GM21390 (cell line): ENCODE results near the gene PDXP.
"Not testable (repeated sequence)": the region's sequence is repeated elsewhere in the genome, so short reads cannot be mapped to it uniquely, and the experiment has no call there.

Experiments used
- ATAC-seq: cut with Tn5 transposase; IDR thresholded peaks from one replicate; pipeline ENCODE4 v1.9.1; 2021; ENCODE audit not compliant: unreplicated experiment

PDXP gene

GRCh38 chr22:37696260-37696656 lies 37.7 kb downstream of the PDXP start:
- not testable (repeated sequence) for ATAC-seq

DNA sequence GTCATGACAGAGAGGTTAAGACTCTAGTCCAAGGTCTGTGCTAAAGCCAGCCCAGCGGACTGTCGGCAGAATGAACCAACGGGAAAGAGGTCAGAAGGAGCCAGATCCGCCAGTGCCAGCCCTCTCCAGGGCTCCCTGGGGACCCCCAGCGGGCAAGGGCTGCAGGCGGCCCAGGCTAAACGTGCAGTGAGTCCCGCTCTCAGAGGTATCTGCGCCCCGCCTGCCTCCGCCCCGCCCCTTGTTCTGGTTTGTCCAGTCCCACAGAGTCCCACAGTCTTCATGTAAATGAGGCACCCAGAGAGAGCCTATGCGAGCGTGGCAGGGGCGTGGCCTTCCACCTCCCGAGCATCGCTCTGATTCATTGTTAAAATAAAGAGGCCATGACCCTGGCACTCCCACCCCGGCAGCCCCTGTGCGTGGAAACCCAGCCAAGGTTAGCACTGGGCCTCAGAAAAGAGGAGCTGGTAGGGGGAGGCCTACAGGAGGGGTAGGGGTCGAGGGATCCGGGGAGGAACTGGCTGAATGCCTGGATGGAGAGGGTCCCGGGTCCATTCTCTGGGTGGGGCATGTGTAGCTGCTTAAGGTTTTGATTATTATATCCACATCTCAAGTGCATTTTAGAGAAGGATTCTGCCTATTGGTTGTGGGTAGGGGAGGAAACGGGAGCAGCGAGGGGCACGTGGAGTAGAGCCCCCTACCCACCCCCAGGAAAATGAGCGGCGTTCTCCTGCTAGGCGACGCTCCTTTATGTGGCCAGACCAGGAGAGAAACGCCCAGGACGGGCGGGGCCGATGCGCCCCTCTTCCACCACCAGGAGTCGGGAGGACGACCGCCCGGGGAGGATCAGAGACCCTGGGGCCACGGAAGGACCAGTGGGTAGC lies 38.4 kb downstream of the PDXP start, which contains the start of gene TRIOBP:
TSS of gene TRIOBP (plus strand) at position 392 of the 881 bp plus-strand sequence. CDS start 4,318 bp downstream, outside the sequence.
- peak; percentile 70 for ATAC-seq

GRCh38 chr22:37697538-37697835 lies 39.0 kb downstream of the PDXP start:
- no peak for ATAC-seq

- ATAC-seq: no peak
Measured at GRCh38 chr22:37701141-37701786, 42.7 kb downstream of the PDXP start.

- ATAC-seq: no peak
Measured at GRCh38 chr22:37703906-37704305, 45.4 kb downstream of the PDXP start.

GRCh38 chr22:37704645-37705044 lies 46.1 kb downstream of the PDXP start:
- ATAC-seq: no peak

DNA sequence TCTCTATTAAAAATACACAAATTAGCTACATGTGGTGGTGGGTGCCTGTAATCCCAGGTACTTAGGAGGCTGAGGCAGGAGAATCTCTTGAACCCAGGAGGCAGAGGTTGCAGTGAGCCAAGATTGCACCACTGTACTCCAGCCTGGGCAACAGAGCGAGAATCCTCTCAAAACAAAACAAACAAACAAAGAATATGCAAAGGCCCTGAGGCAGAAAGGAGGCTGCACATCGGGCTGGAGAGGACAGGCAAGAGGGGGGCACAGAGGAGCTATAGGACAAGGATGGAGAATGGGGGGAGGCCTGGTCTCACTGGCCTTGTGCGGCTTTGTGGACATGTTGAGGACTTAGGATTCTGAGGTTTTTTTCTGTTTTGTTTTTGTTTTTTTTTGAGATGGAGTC lies 46.7 kb downstream of the PDXP start:
- ATAC-seq: no peak

DNA sequence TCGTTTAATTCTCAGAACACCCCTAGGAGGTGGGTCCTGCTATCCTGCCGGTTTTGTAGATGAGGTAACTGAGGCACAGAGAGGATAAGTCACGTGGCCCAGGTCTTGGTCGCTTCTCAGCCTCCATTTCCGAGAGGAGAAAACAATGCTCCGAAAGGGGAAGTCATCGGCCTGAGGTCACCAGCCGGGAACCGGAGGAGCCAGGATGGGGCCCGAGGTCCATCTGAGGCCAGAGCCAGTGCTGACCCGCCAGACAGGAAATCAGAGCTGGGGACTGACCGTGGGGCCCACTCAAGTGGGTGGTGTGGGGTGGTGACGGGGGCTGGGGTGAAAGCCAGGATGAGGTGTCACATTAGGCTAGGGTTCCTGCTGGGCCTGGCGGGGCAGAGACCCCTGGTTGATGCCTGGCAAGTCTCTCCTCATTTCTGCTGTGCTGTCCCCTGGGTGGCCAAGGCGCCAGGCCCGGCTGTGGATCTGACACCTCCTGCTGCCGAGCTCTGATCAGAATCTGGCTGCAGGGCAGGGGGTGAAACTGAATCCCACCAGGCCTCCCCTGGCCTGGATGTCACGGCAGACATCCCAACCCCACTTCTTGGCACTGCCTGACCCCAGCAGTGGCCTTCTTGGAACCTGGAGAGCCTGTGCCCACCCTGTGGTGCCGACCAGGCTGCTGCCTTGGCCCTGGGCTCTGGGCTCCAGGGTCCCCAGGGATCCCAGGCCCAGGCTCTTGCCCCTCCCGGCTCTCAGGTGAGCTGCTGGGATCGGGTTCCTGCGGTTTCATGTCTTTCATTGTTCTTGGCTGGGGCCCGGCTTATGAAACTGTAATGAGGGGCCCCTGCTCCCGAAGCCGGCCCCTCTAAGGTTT lies 50.3 kb downstream of the PDXP start:
- ATAC-seq: no peak

GRCh38 chr22:37709445-37709765 lies 50.9 kb downstream of the PDXP start:
- no peak for ATAC-seq

DNA sequence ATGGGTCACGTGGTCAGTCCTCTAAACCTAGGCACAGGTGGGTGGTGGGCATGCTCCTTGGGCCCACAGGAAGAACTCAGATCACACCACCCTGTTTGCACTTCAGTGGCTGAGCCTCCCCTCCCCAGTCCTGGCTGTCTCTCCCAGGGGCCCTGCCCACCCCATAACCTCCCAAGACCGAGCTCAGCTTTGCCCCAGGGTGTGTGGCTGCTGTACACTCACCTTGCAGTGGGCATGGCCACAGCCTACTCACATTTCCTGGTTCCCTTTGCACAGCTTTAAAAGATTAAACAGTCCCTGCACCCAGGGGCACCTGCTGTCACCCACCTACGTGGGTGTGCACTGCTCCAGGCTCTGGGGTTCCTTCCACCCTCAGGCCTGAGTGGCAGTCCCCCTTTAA lies 52.2 kb downstream of the PDXP start:
- ATAC-seq: no peak

GRCh38 chr22:37711490-37711889 lies 53.0 kb downstream of the PDXP start:
- no peak for ATAC-seq

DNA sequence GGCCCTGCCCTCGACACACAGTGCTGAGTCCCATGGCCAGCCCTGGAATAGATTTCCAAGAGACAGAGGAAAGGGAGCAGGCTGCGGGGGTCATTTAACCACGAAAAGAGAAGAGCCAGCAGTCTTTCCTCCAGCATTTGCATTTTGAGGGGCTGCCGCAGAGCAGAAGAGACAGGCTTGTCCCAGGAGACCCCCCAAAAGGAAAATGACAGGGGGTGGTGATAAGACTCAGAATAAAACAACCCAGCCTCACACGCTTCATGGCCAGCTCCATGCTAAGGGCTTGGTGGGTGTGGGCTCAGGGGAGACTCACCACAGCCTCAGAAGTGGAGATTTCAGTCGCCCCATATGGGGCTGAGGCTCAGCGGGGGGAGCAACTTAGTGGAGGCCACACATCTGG lies 55.2 kb downstream of the PDXP start:
- no peak for ATAC-seq

- no peak for ATAC-seq
Measured at GRCh38 chr22:37714634-37715033, 56.1 kb downstream of the PDXP start.

DNA sequence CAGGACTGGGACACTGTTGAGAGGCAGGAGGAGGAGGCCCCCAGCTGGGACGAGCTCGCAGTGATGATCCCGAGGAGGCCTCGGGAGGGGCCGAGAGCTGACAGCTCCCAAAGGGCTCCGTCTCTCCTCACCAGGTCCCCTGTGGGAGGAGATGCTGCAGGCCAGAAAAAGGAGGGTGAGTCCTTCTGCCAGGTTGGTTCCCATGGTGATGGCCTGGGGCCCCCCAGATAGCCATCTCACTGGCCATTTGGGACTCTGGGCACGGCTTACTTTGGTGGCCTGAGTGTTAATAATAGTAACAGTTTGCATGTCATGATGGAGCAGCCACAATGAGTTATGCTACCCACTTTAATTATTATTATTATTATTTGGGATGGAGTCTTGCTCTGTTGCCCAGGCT lies 57.2 kb downstream of the PDXP start:
- ATAC-seq: no peak
